ENCODE data around the gene ZNF880.
"Not testable (repeated sequence)": the region's sequence is repeated elsewhere in the genome, so short reads cannot be mapped to it uniquely, and the experiment has no call there.

Gene ZNF880

GRCh38 chr19:52369559-52370340, at the start of gene ZNF880:
Gene ZNF880, plus strand, starts transcription at chr19:52369923. Its CDS starts 43 bp downstream, at chr19:52369966.
- DNase-seq = peak; percentile 94

GRCh38 chr19:52322429-52322828, 47.3 kb upstream of the ZNF880 start:
- no peak for DNase-seq

- DNase-seq = no peak
These were observed 38.0 kb upstream of the ZNF880 start for GRCh38 chr19:52331757-52332156.

GRCh38 chr19:52335768-52336116, 34.0 kb upstream of the ZNF880 start:
- no peak for DNase-seq

GRCh38 chr19:52336117-52336790, 33.5 kb upstream of the ZNF880 start, which contains the start of gene ZNF610:
Gene ZNF610, plus strand, starts transcription at chr19:52336243. Its CDS starts 12,930 bp downstream, at chr19:52349173.
- peak; percentile 91 for DNase-seq

- no peak for DNase-seq
These were observed 32.8 kb upstream of the ZNF880 start for GRCh38 chr19:52336791-52337381.

- not testable (repeated sequence) for DNase-seq
These were observed 30.7 kb upstream of the ZNF880 start for GRCh38 chr19:52339022-52339421.

- DNase-seq = peak; percentile 47
These were observed 26.2 kb upstream of the ZNF880 start for GRCh38 chr19:52343548-52343947.

- DNase-seq = no peak
These were observed 24.6 kb upstream of the ZNF880 start for GRCh38 chr19:52345162-52345561.

GRCh38 chr19:52351512-52351911, 18.2 kb upstream of the ZNF880 start:
- DNase-seq = no peak

- no peak for DNase-seq
These were observed 3.3 kb upstream of the ZNF880 start for GRCh38 chr19:52366414-52366824.

- DNase-seq = no peak
These were observed 603 bp downstream of the ZNF880 start for GRCh38 chr19:52370341-52370710.

- DNase-seq = no peak
These were observed 21.4 kb downstream of the ZNF880 start for GRCh38 chr19:52391135-52391534.

GRCh38 chr19:52397310-52398080, 27.8 kb downstream of the ZNF880 start, which contains the start of gene ZNF528:
Gene ZNF528, plus strand, starts transcription at chr19:52397849. Its CDS starts 4,165 bp downstream, at chr19:52402014.
- DNase-seq = peak; percentile 96

- DNase-seq = peak; percentile 10
These were observed 28.3 kb downstream of the ZNF880 start for GRCh38 chr19:52398081-52398441.

GRCh38 chr19:52410276-52410675, 40.6 kb downstream of the ZNF880 start:
- no peak for DNase-seq

- DNase-seq = no peak
These were observed 46.0 kb downstream of the ZNF880 start for GRCh38 chr19:52415711-52416110.

GRCh38 chr19:52428937-52429336, 59.2 kb downstream of the ZNF880 start, which contains the start of gene ZNF534:
Gene ZNF534, plus strand, starts transcription at chr19:52429148. Its CDS starts 2,327 bp downstream, at chr19:52431475.
- no peak for DNase-seq

Data from stimulated activated CD4-positive, alpha-beta T cell treated with anti-CD3 and anti-CD28 coated beads, Interleukin-15, amount 100 ng/mL, for 24 hours (primary cell).